ENCODE data around the gene VPS72.

Gene VPS72

DNA sequence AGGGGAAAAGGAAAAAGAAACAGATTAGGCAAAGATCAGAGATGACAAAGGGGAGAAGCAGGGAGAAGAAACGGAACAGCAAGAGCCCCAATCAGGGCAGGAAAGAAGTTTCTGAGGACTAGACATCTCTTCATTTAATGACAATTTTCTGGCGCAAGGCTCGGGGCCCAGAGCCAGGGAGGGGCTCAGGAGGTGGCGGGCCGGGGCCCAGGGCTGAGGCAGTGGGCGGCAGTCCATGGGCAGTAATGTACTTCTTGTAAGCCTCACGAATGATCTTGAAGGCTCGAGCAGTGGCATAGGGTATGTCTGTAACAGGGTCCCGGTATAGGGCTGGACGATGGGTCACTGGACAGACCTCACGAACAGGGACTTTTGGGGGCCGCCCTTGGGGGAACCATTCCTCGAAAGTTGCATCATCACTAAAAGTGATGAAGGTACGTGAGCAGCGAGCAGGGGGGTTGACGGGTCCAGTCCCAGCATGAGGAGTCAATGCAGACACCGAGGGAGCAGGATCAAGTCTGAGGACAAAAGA is 13.4 kb downstream of the VPS72 start:
- no peak overlapping the region for H3K4me2 ChIP-seq
- no peaks in the 10 kb centered on the region for H3K79me2 ChIP-seq (ENCODE audit: insufficient read depth, low read depth)
- H3K4me1 ChIP-seq (ENCODE audit: low read depth, poor library complexity, severe bottlenecking): no peaks in the 10 kb centered on the region
- H3K4me3 ChIP-seq (IDR thresholded peaks at IDR 0.05; ENCODE audit: insufficient read depth, low read depth, low read length): no peak overlapping the region
- no peak for TF ChIP-seq CTCF (conservative IDR thresholded peaks at IDR 0.05; ENCODE audit: low read depth, low read length)
- H2AFZ ChIP-seq (ENCODE audit: low read depth): no peak overlapping the region
- H4K20me1 ChIP-seq (ENCODE audit: insufficient read depth): no peaks in the 10 kb centered on the region
- H3K9ac ChIP-seq: no peak overlapping the region
- no peak overlapping the region for H3K27ac ChIP-seq
- H3K36me3 ChIP-seq (ENCODE audit: insufficient read depth): peaks cover 9% of the 10 kb centered on the region; the same call in 1 of the 2 replicates
- no peaks in the 10 kb centered on the region for H3K27me3 ChIP-seq (ENCODE audit: insufficient read depth, low read depth)

DNA sequence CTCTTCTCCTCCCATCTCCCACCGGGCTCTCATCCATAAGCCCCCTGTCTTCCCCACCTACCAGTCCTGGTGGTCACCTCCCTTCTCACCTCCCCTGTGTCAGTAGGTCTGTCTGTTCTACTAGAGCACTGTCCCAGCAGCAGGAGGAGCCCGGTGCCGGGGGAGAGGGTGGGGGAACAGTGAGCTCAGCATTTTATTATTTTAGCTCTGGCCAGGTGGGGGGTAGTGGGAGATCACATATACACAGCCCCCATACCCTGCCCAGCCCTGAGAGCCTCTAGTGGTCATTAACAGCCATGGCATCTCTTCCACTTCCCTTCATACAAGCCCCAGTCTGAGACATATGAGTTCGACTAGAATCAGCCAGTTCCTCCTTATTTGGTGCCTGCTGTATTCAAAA is 14.1 kb downstream of the VPS72 start, which contains the start of gene TMOD4:
Gene TMOD4 (minus strand): TSS at position 119 of the 400 bp plus-strand sequence. CDS start 1,106 bp downstream, outside the sequence.
- H3K4me3 ChIP-seq (IDR thresholded peaks at IDR 0.05; ENCODE audit: insufficient read depth, low read depth, low read length): no peak within 1 kb of the TSS
- no peak within 1 kb of the TSS for H3K4me2 ChIP-seq
- no peak within 1 kb of the TSS for H2AFZ ChIP-seq (ENCODE audit: low read depth)
- H3K79me2 ChIP-seq (ENCODE audit: insufficient read depth, low read depth): no peaks in the 10 kb centered on the region
- H4K20me1 ChIP-seq (ENCODE audit: insufficient read depth): no peaks in the 10 kb centered on the region
- no peaks in the 10 kb centered on the region for H3K4me1 ChIP-seq (ENCODE audit: low read depth, poor library complexity, severe bottlenecking)
- H3K27ac ChIP-seq: no peak within 1 kb of the TSS
- H3K27me3 ChIP-seq (ENCODE audit: insufficient read depth, low read depth): no peaks in the 10 kb centered on the region
- peaks cover 9% of the 10 kb centered on the region; the same call in 1 of the 2 replicates for H3K36me3 ChIP-seq (ENCODE audit: insufficient read depth)
- peak; percentile 97 for TF ChIP-seq CTCF (conservative IDR thresholded peaks at IDR 0.05; ENCODE audit: low read depth, low read length)
- H3K9ac ChIP-seq: no peak within 1 kb of the TSS

DNA sequence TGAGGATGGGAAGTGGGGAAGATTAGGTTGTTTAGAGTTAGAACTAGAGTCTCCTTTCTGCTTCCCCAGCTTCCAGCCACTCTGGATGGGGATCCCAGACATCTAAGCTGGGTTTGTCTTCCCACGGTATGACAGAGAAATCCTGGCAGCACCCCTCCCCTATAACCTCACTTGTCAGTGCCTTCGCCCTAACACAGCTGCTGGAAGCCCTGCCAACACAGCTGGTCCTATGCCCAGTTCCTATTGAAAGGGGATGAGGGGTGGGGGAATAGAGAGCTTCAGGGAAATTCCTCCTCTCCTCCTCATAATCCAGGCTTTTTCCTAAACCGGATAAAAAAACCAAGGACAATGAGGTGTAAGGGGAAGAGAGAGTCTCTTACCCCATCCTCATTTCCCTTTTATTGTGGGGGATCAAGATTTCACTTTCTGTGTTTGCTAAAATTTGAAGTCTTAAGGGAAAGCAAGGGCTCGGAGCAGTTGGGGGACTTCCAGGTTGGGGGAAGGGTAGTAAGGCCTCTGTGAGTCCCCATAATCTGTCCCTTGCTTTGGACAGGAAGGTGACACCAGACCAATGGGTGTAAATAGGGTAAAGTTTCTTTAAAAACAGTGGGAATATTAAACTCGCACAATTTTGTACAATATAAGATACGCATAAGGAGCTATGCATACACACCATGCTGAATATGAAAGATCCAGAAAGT is 14.8 kb downstream of the VPS72 start:
- no peaks in the 10 kb centered on the region for H4K20me1 ChIP-seq (ENCODE audit: insufficient read depth)
- no peaks in the 10 kb centered on the region for H3K4me1 ChIP-seq (ENCODE audit: low read depth, poor library complexity, severe bottlenecking)
- H2AFZ ChIP-seq (ENCODE audit: low read depth): no peak overlapping the region
- no peak overlapping the region for H3K4me2 ChIP-seq
- peaks cover 9% of the 10 kb centered on the region; the same call in 1 of the 2 replicates for H3K36me3 ChIP-seq (ENCODE audit: insufficient read depth)
- no peaks in the 10 kb centered on the region for H3K79me2 ChIP-seq (ENCODE audit: insufficient read depth, low read depth)
- no peak for TF ChIP-seq CTCF (conservative IDR thresholded peaks at IDR 0.05; ENCODE audit: low read depth, low read length)
- H3K4me3 ChIP-seq (IDR thresholded peaks at IDR 0.05; ENCODE audit: insufficient read depth, low read depth, low read length): no peak overlapping the region
- no peak overlapping the region for H3K27ac ChIP-seq
- no peak overlapping the region for H3K9ac ChIP-seq
- H3K27me3 ChIP-seq (ENCODE audit: insufficient read depth, low read depth): no peaks in the 10 kb centered on the region

DNA sequence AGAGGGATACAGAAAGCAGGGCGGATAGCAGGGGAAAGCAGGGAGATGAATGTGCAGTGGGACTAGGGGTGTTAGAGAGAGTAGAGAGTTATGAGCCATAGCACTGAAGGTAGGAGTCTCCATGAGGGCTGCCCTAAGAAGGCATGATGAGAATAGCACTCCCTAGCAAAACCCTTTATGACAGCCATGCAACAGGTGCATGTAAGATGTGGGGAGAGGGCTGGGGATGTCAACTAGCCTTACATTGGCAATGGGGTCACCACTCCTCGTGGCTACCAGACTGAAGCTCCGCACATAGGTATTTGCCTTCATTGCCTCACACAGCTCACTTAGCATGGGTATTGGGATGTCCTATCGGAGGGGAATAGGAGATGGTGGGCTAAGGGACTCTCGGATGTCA is 18.8 kb downstream of the VPS72 start:
- H3K9ac ChIP-seq: no peak overlapping the region
- no peak overlapping the region for H3K4me2 ChIP-seq
- H3K4me1 ChIP-seq (ENCODE audit: low read depth, poor library complexity, severe bottlenecking): peaks cover 14% of the 10 kb centered on the region
- H3K36me3 ChIP-seq (ENCODE audit: insufficient read depth): peaks cover 7% of the 10 kb centered on the region; the same call in 1 of the 2 replicates
- H3K79me2 ChIP-seq (ENCODE audit: insufficient read depth, low read depth): peaks cover 15% of the 10 kb centered on the region
- H2AFZ ChIP-seq (ENCODE audit: low read depth): no peak overlapping the region
- H3K4me3 ChIP-seq (IDR thresholded peaks at IDR 0.05; ENCODE audit: insufficient read depth, low read depth, low read length): no peak overlapping the region
- H4K20me1 ChIP-seq (ENCODE audit: insufficient read depth): no peaks in the 10 kb centered on the region
- no peaks in the 10 kb centered on the region for H3K27me3 ChIP-seq (ENCODE audit: insufficient read depth, low read depth)
- H3K27ac ChIP-seq: no peak overlapping the region
- TF ChIP-seq CTCF (conservative IDR thresholded peaks at IDR 0.05; ENCODE audit: low read depth, low read length): no peak

Data from KMS-11 (cell line).